ENCODE measurements around the gene OR14A2. TPM values are rescaled to one million over a fixed set of nuclear protein-coding genes. Genes with fewer than 3 reads are reported as not detected.
"Not testable (repeated sequence)": the region's sequence is repeated elsewhere in the genome, so short reads cannot be mapped to it uniquely, and the experiment has no call there.

Gene OR14A2
- not detected in 2 replicates for total RNA-seq (2014; rRNA removed; shearing (Covaris generic))

GRCh38 chr1:247748041-247748440 lies at the start of gene OR14A2:
OR14A2 (minus strand) TSS chr1:247748141.
- no peak for DNase-seq (ENCODE audit: low spot score)

GRCh38 chr1:247797518-247797917 lies 49.6 kb upstream of the OR14A2 start:
- no peak for DNase-seq (ENCODE audit: low spot score)

GRCh38 chr1:247769603-247770002 lies 21.7 kb upstream of the OR14A2 start:
- no peak for DNase-seq (ENCODE audit: low spot score)

- no peak for DNase-seq (ENCODE audit: low spot score)
Measured at GRCh38 chr1:247760456-247760855, 12.5 kb upstream of the OR14A2 start, which contains the start of gene OR1C1. OR1C1 (minus strand) TSS chr1:247760556; CDS start chr1:247758406, 2,150 bp downstream.

GRCh38 chr1:247754311-247754710 lies 6.4 kb upstream of the OR14A2 start:
- not testable (repeated sequence) for DNase-seq (ENCODE audit: low spot score)

- DNase-seq (ENCODE audit: low spot score): no peak
Measured at GRCh38 chr1:247749870-247750269, 1.9 kb upstream of the OR14A2 start.

- DNase-seq (ENCODE audit: low spot score): peak; percentile 72
Measured at GRCh38 chr1:247747616-247748015, 325 bp downstream of the OR14A2 start.

GRCh38 chr1:247746391-247746935 lies 1.5 kb downstream of the OR14A2 start:
- peak; percentile 57 for DNase-seq (ENCODE audit: low spot score)

- peak; percentile 75 for DNase-seq (ENCODE audit: low spot score)
Measured at GRCh38 chr1:247742215-247742760, 5.7 kb downstream of the OR14A2 start.

GRCh38 chr1:247741756-247742155 lies 6.2 kb downstream of the OR14A2 start:
- no peak for DNase-seq (ENCODE audit: low spot score)

- no peak for DNase-seq (ENCODE audit: low spot score)
Measured at GRCh38 chr1:247740721-247741120, 7.2 kb downstream of the OR14A2 start.

GRCh38 chr1:247738315-247738714 lies 9.6 kb downstream of the OR14A2 start, which contains the start of gene OR14K1:
OR14K1 (plus strand) TSS chr1:247738615; CDS start chr1:247738615, 0 bp downstream.
- DNase-seq (ENCODE audit: low spot score): no peak

GRCh38 chr1:247721222-247721621 lies 26.7 kb downstream of the OR14A2 start:
- no peak for DNase-seq (ENCODE audit: low spot score)

GRCh38 chr1:247716546-247716945 lies 31.4 kb downstream of the OR14A2 start, which contains the start of gene OR6F1:
OR6F1 (minus strand) TSS chr1:247716646; CDS start chr1:247712755, 3,891 bp downstream.
- DNase-seq (ENCODE audit: low spot score): no peak

GRCh38 chr1:247713753-247714152 lies 34.2 kb downstream of the OR14A2 start:
- DNase-seq (ENCODE audit: low spot score): no peak

- not testable (repeated sequence) for DNase-seq (ENCODE audit: low spot score)
Measured at GRCh38 chr1:247710681-247711080, 37.3 kb downstream of the OR14A2 start.

- DNase-seq (ENCODE audit: low spot score): no peak
Measured at GRCh38 chr1:247701338-247701737, 46.6 kb downstream of the OR14A2 start.

GRCh38 chr1:247681288-247681897 lies 66.5 kb downstream of the OR14A2 start:
- DNase-seq (ENCODE audit: low spot score): peak; percentile 66

- no peak for DNase-seq (ENCODE audit: low spot score)
Measured at GRCh38 chr1:247680171-247680570, 67.8 kb downstream of the OR14A2 start.

- no peak for DNase-seq (ENCODE audit: low spot score)
Measured at GRCh38 chr1:247679639-247680038, 68.3 kb downstream of the OR14A2 start, which contains the start of gene OR13G1. OR13G1 (minus strand) TSS chr1:247679739; CDS start chr1:247673041, 6,698 bp downstream.
